MM.1S (cell line): ENCODE measurements around the gene LMO7.

Experiments used
- CTCF ChIP-seq: fragments of 300-600 bp; sonication (generic); IDR thresholded peaks from 2 replicates; pipeline ENCODE4 v1.5.1; 2016; ENCODE audit warnings: antibody characterized with exemption, low read length, mixed read lengths
- EZH2 ChIP-seq: fragments of 300-600 bp; sonication (generic); optimal IDR thresholded peaks from 2 replicates; pipeline ENCODE3; 2017; ENCODE audit warnings: low read depth, mild to moderate bottlenecking, antibody characterized with exemption, low read length, mixed read lengths
- EZH2phosphoT487 ChIP-seq: fragments of 300-600 bp; sonication (generic); IDR thresholded peaks from 2 replicates; pipeline ENCODE4 v1.6.1; 2018; ENCODE audit warnings: antibody characterized with exemption, low read length

- TF ChIP-seq CTCF, result no peak
- TF ChIP-seq EZH2, result no peak
- TF ChIP-seq EZH2phosphoT487, result no peak
Observed at GRCh38 chr13:75811361-75811760, 175.2 kb downstream of the LMO7 start.
